NCI-H460 (cell line): ENCODE measurements around the gene SEPSECS. TPM values are rescaled to one million over a fixed set of nuclear protein-coding genes. Genes with fewer than 3 reads are reported as not detected.
A peak's percentile ranks its signal among the peaks of the same experiment; 100 is the strongest.

ENCODE experiments used
- DNase-seq: peaks from one replicate; pipeline ENCODE4 v3.0.0-alpha.2; 2016; ENCODE audit warnings: low read depth; ENCODE audit errors: extremely low read depth
- total RNA-seq: library from RNA; depleted of rRNA; stranded (reverse); fragments of >200 nt; shearing (Covaris generic); gene quantifications from 2 replicates; pipeline ENCODE4 v1.2.3, GENCODE V29; 2014

The SEPSECS gene
- total RNA-seq, 1 experiment from 2014 or later = 13.4 TPM

GRCh38 chr4:25158817-25159216 lies 1.4 kb downstream of the SEPSECS start:
- no peak for DNase-seq

GRCh38 chr4:25157081-25157480 lies 3.2 kb downstream of the SEPSECS start:
- no peak for DNase-seq

DNA sequence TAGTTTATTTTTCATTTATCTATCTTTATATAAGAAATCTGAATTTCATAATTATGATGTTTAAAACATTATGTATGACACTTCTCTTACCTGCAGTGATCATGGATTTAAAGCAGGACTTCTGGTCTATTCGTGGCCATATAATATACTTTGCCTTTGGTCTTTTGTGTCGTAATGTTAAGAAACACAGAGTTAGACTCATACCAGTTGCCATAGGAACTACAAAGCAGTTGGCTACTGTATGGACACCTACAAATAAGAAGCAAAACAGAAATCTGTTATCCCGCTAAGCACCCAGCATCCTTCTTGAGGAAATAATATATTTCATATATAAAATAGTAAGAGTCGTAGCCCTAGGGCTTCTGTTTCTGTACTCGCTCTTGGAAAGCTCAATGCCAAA lies 4.3 kb downstream of the SEPSECS start:
- no peak for DNase-seq

GRCh38 chr4:25154594-25155265 lies 5.5 kb downstream of the SEPSECS start:
- no peak for DNase-seq

DNA sequence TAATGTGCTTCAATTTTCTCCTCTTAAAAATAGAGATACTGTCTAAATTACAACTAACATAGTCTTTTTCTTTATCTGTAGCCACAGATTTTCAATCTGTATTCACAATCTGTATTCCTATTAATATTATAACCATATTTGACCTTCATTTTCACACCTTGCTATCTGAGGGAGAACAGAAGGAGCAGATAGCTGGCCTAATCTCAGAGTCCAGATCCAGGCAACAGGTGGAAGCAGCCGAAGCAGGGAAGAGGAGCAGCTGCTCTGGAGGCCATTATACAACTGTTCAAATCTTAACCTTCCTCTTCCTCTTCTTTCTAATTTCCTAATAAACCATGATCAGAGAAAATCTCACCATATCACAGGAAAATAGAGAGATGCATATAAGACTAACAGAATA lies 14.2 kb downstream of the SEPSECS start:
- DNase-seq = no peak

- peak; percentile 17 for DNase-seq
Observed at GRCh38 chr4:25144870-25145481, 15.3 kb downstream of the SEPSECS start.

DNA sequence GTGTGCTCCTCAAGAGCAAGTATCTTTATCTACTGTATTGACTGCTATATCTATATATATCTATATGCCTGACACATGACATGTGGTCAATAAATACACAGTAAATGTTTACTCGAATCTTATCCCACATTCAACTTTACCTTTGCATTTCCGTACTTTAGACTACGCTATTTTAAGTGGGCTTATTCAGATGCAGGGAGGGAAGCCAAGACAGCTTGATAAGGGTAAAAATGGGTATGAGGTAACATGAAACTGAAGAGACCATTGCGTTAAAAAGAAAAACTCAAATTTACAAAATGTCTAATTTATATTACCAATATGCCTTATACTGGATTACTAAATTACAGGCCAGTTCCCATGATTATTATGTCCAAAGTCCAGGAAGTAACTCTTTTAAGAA lies 17.8 kb downstream of the SEPSECS start:
- DNase-seq = no peak

GRCh38 chr4:25141592-25141991 lies 18.7 kb downstream of the SEPSECS start:
- DNase-seq = no peak

- DNase-seq = no peak
Observed at GRCh38 chr4:25133132-25133531, 27.1 kb downstream of the SEPSECS start.

- no peak for DNase-seq
Observed at GRCh38 chr4:25131926-25132325, 28.3 kb downstream of the SEPSECS start.

DNA sequence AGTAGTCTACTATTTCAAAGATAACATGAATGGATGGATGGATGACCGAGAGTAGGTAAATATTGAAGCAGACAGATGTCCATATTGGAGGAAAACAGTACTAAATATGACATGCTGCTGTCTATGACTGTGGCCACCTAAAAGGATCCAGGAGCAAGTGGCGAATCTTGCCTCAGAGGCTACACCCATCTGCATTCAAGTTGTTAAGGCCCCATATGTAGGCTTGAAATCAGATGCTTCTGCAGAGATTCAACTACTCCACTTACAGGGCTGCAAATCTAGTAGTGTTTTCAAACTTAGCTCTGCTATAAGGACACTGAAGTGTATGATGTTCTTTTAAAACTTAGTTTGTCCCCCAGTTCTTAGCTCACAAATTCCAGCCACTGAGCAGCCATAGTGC lies 28.9 kb downstream of the SEPSECS start:
- DNase-seq = no peak

GRCh38 chr4:25129917-25130316 lies 30.3 kb downstream of the SEPSECS start:
- no peak for DNase-seq

- no peak for DNase-seq
Observed at GRCh38 chr4:25128671-25129070, 31.6 kb downstream of the SEPSECS start.

DNA sequence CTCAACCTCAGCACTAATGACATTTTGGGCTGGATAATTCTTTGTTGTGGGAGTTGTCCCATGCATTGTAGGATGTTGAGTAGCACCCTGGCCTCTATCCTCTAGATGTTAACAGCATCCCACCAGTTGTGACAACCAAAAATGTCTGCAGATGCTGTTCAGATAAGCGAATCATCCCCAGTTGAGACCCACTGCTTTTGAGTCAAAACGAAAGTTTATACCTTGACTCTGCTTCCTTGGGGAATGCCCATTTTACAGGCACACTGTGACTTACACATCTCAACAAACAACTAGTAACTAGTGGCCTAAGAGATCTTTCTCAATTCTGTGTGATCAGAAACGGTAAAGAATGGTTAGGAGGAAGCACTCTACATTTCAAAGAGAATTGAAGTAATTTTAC lies 37.0 kb downstream of the SEPSECS start:
- no peak for DNase-seq

DNA sequence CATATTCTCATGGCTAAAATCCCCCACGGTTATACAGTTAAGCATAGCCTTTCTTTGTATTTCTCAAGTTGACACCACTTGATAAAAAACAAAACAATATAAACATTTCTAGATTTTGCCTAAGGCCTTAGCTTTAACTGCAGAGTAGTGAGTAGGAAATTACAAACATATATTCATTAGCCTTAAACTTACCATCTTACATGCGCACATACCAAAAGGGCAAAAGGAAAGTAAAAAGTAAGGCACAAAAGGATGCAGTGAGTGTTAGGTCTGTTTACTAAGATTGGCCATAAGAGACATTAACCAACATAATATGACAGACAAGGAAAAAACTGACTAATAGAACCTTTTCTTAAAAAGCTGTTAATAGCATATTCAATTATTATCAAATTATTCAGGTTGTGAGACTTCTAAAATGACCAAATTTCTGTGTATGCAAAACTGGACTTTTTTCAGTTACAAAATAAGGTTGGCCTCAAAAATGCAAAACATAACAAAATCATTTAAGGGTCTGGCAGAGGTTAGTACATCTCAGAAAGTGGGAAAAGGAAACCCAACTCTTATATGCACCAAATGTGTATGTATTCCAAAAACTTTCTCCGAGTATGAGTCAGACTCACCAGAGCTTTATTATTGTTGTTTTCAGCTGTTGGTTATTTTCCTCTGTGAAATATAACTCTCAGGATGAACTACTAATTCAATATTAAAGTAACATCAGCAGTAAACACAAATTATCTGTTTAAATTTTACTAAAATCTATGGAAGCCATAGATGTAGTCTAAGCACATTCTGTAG lies 39.9 kb downstream of the SEPSECS start:
- DNase-seq = no peak

DNA sequence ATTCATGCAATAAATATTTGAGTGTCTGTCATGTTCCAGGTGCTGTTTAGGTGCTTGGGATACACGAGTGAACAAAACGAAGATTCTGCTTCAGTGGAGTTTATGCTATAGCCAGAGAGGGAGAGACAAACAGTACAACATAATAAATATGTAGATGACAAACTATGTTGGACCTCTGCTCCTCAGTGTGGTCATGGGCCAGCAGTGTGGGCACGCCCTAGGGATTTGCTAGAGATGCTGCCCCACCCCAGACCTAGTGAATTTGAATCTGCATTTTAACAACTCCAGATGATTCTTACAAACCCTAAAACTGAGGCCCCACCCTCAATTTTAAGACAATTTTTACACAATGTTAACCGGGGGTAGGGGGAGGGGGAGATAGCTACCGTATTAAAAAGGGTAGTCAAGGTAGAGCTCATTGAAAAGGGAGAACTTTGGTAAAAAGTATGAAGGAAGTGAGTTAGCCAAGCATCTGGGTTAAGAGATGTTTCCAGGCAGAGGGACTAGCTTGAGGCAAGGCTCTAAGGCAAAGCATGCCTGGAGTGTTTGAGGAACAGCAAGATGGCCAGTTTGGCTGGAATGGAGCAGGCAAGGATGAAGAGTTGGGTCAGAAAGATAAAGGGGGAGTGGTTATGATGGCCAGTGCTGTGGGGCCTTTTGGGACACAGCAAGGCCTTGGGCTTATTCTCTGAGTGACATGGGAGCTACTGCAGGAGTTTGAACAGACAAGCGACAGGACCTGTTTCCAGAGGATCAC lies 42.4 kb downstream of the SEPSECS start:
- no peak for DNase-seq

- DNase-seq = no peak
Observed at GRCh38 chr4:25117274-25117673, 43.0 kb downstream of the SEPSECS start.

DNA sequence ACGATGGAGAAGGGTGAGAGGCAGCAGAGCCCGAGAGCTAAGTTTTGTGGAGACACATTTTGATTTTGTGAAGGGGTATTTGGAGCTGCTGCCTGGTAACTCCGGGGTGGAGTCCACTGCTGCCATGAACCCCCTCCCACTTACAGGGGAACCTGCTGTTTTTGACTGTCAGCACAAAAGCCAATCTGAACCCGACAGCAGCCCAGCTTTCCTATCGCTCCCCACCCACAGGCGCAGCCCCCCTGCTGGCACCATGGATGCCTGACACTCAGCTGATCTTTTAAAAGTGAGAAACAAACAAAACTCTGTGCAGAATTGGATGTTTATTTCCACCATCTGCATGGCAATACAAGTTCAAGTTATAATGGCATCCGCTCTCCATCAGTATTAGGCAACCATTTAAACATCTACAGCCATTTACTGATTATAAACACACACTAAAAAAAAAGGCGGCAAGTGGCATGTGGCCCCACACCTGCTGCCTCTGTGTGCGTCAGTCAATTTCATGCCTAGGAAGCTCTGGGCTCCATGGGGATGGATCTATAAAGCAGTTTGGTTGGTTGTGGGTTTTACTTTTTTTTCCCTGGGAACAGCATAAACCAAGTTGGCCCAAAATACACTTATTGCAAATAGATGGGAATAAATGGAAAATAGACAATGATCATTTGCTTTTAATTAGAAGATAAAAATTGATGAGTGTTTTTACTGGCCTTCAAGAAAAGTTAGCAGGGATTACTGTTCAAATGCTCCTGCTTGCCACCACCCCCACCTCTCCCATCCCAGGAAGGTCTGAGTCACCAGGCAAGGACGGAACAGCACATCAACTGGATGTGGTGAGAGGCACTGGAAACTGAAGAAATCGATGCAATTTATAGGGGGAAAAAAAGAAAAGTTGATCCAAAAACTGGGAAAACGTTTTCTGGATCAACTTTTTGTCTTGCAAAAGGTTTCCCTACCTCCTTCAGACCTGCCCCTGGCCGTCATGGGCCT lies 46.0 kb downstream of the SEPSECS start:
- no peak for DNase-seq

DNA sequence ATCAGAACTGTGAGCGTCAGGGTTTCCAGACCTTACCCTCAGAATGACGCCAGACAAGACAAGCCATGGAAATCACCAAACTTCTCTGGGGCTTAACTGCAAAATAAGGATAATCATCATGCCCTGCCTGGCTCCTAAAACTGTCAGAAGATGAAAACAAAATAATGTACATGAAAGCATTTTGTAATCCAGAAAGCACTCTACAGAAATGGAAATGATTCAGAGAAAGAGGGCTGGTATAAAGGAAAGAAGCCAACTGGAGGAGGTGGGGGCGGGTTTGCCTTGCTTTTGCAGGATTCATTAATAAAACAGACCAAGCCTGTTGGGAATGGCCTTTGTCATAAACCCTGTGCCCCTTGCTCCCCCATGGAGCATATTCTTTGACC lies 47.3 kb downstream of the SEPSECS start:
- DNase-seq = no peak
